Subcutaneous adipose tissue (tissue), 4 donors: Measurements from ENCODE around the gene NXN. TPM values are rescaled to one million over a fixed set of nuclear protein-coding genes. Genes with fewer than 3 reads are reported as not detected.

Experiments
- total RNA-seq, 4 donors: library from RNA; depleted of rRNA; stranded (reverse); fragments of >200 nt; gene quantifications; one replicate each; pipeline ENCODE4 v1.1.0, GENCODE V29; 2016
- TF ChIP-seq, protein P1 (sequence below): fragments of 450-650 bp; IDR thresholded peaks from one replicate; pipeline ENCODE4 v1.5.1; 2016; ENCODE audit warnings: low read depth, mild to moderate bottlenecking, control low read depth, antibody characterized with exemption, moderate library complexity

NXN gene
- total RNA-seq, 4 donors from 2014 or later, result 2.9 to 24.3 (median 7.4) TPM

DNA sequence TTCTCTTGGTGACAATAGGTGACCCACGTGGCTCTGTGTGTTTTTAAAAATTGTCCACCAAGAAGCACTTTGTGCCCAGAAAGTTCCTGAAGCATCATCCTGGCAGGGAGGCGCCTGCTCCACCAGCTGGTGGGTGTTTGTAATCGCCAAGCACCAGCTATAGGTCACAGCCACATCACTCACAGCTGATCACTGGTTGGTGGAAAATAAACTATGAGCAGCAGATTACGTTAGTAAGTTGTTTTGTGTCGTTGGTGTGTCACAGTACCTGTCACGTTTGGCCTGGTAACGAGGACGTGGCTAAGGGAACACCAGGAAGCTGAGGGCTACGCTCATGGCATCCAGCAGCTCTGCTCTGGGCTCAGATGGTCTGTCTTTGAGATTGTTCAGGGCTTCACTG is 187.3 kb downstream of the NXN start:
- TF ChIP-seq, protein P1, sequence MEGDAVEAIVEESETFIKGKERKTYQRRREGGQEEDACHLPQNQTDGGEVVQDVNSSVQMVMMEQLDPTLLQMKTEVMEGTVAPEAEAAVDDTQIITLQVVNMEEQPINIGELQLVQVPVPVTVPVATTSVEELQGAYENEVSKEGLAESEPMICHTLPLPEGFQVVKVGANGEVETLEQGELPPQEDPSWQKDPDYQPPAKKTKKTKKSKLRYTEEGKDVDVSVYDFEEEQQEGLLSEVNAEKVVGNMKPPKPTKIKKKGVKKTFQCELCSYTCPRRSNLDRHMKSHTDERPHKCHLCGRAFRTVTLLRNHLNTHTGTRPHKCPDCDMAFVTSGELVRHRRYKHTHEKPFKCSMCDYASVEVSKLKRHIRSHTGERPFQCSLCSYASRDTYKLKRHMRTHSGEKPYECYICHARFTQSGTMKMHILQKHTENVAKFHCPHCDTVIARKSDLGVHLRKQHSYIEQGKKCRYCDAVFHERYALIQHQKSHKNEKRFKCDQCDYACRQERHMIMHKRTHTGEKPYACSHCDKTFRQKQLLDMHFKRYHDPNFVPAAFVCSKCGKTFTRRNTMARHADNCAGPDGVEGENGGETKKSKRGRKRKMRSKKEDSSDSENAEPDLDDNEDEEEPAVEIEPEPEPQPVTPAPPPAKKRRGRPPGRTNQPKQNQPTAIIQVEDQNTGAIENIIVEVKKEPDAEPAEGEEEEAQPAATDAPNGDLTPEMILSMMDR, result no peak

DNA sequence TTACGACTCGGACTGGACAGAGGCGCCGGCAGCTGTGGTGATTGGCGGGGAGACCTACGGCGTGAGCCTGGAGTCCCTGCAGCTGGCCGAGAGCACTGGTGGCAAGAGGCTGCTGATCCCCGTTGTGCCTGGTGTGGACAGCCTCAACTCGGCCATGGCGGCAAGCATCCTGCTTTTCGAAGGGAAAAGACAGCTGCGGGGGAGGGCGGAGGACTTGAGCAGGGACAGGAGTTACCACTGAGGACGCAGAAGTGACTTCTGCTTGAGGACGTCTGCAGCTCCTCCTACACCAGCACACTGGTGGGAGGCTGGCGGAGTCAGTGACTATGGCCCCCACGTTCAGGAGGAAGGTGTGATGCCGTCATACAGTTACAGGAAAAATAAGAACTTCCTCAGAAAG is 187.7 kb downstream of the NXN start:
- TF ChIP-seq, protein P1, result no peak

DNA sequence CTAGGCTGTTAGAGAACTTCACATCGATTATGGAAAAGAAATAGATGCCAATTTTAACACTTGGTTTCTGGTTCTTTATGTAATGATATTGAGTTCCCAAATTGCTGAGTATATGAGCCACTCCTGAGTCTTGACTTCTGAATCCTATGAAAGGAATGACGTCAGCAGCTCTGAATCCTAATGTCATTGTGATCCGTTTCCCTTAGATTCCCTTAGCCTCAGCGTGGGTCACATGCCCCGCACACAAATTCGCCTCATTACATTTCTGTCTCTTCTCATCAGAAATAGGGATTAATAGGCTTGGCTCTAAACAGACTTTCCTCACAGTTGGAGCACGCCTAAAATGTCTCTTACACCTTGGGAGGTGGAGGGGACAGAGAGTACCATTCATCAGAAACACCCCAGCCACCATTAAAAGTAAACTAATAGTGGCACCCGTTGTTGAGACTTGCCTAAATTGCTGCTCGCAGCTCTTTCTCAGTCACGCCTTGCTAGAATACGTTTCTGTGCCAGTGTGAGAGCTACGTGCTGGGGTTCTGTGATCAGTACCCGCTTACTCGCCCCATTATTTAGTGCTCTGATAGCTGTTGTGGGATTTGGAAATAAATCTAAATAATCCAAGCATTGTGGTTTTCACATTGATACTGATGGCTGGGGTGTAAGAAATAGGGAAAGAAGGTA is 190.3 kb downstream of the NXN start:
- TF ChIP-seq, protein P1, result no peak

DNA sequence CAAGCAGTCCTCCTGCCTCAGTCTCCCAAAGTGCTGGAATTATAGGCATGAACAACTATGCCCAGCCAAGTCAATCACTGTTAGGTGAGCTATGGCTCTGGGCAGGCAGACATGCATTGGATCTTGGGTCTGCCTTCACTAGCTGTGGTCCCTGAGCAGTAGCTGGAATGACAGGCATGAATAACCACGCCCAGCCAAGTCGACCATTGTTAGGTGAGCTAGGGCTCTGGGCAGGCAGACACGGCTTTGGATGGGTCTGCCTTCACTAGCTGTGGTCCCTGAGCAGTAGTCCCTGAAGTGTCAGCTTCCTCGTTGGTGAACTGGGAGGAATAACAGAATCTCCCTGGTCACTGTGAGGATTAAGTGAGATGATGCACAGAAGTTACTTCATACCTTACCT is 191.0 kb downstream of the NXN start:
- TF ChIP-seq, protein P1, result no peak

DNA sequence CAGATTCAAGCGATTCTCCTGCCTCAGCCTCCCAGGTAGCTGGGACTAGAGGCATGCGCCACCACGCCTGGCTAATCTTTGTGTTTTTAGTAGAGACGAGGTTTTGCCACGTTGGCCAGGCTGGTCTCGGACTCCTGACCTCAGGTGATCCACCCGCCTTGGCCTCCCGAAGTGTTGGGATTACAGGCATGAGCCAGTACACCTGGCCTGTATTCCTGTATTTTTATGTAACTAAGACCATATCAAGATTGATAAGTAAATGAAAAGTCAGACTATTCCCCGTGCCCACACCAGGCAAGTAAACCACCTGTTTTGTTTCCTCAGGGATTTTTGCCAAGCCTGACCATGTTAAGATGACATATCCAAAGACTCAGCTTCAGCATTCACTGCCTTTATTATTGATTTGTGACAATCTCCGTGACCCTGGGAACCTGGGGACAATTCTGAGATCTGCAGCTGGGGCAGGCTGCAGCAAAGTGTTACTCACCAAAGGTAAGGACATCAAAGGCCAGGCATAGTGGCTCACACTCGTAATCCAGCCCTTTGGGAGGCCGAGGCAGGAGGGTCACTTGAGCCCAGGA is 191.8 kb downstream of the NXN start:
- TF ChIP-seq, protein P1, result no peak

DNA sequence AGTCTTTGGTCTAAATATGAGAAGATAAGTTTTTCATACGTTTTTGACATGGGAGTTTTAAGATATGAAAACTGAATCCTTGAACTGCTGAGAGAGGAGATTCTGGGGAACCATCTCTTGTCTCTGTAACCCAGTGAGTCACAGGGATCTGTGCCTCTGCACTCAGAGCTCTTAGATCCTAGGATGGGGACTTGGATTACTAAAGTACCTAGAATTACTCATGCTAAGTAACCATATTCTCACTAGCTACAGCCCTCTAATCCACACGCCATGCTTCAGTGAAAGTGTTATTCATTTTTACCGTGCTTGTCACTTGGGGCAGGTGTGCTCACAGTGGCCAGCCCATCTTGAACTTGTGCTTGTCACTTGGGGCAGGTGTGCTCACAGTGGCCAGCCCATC is 195.4 kb downstream of the NXN start:
- TF ChIP-seq, protein P1, result no peak

DNA sequence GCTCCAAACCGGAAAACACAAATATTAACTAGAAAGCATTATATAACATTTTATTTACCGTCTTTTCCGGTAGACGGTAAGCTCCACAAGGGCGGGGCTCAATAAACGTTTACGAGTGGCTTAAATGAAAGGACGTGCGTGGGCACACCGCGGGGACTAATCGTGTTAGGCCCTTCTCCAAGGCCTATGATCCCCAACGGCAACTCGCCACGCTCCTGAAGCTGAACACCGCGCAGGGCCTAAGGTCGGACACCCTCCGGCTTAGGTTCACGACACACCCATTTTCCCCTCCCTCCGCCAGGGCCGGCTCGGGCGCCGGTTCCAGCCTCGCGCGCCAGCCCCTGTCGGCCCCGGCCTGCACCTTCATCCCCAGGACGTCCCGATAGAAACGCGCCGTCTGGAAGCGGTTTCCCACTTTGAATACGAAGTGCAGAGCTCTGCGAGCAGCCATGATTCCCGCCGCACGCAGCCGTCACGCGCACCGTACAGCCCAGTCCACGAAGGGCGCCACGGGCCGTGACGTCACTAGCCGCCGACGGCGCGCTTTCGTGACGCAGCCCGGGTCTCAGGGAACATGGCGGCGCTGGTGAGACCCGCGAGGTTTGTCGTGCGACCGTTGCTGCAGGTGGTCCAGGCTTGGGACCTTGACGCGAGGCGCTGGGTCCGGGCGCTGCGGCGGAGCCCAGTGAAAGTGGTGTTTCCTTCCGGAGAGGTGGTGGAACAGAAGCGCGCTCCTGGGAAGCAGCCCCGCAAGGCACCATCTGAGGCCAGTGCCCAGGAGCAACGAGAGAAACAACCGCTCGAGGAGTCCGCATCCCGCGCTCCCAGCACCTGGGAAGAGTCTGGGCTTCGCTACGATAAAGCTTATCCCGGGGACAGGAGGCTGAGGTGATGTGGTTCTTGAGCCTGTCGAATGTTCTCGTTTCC is 197.5 kb downstream of the NXN start, which contains the start of the genes GLOD4 and MRM3:
Gene GLOD4 (minus strand): TSS at position 476 of the 927 bp plus-strand sequence. CDS start 25 bp downstream, at position 451.
Gene MRM3 (plus strand): TSS at position 549 of the 927 bp plus-strand sequence. CDS start 26 bp downstream, at position 575.
- TF ChIP-seq, protein P1, result no peak
